T-helper 2 cell treated with Interferon-gamma antibody and Interleukin-4, amounts not matched to agents 5 μg/mL and 100 μg/mL, for 36 hours (primary cell): ENCODE measurements around the gene ARPC5L.
A peak's percentile ranks its signal among the peaks of the same experiment; 100 is the strongest.

Source experiments
- DNase-seq: peaks from one replicate; pipeline ENCODE4 v3.0.0; 2021; ENCODE audit warnings: low spot score
- H3K27ac Mint-ChIP-seq: one replicate; pipeline ENCODE4 v1.8.0; 2021; ENCODE audit warnings: mild to moderate bottlenecking, mixed read lengths
- H3K27me3 Mint-ChIP-seq: one replicate; pipeline ENCODE4 v1.8.0; 2021; ENCODE audit warnings: low read depth, mixed read lengths
- H3K36me3 Mint-ChIP-seq: one replicate; pipeline ENCODE4 v1.8.0; 2021; ENCODE audit warnings: low read depth, mixed read lengths
- H3K4me1 Mint-ChIP-seq: one replicate; pipeline ENCODE4 v1.8.0; 2021; ENCODE audit warnings: low read depth, mixed read lengths
- H3K4me3 Mint-ChIP-seq: one replicate; pipeline ENCODE4 v1.8.0; 2022; ENCODE audit warnings: mild to moderate bottlenecking, moderate library complexity, mixed read lengths
- H3K9me3 Mint-ChIP-seq: one replicate; pipeline ENCODE4 v1.8.0; 2021; ENCODE audit warnings: mixed read lengths

ARPC5L gene

GRCh38 chr9:124852829-124853531, 8.9 kb upstream of the ARPC5L start, which contains the start of gene WDR38:
Gene WDR38 (plus strand): TSS chr9:124853460. CDS start chr9:124853532, 72 bp downstream.
- H3K9me3 Mint-ChIP-seq, result no peaks in the 10 kb centered on the region
- H3K27me3 Mint-ChIP-seq, result peaks cover 10% of the 10 kb centered on the region
- H3K4me3 Mint-ChIP-seq, result peak within 1 kb of the TSS; percentile 72
- peaks cover 7% of the 10 kb centered on the region for H3K36me3 Mint-ChIP-seq
- peak; percentile 82 for DNase-seq
- no peak within 1 kb of the TSS for H3K27ac Mint-ChIP-seq
- H3K4me1 Mint-ChIP-seq, result peaks cover 6% of the 10 kb centered on the region

GRCh38 chr9:124853605-124854143, 8.3 kb upstream of the ARPC5L start:
- Mint-ChIP-seq H3K27ac (no peak overlapping the region), H3K4me1 (peaks cover 8% of the 10 kb centered on the region), H3K9me3 (no peaks in the 10 kb centered on the region), H3K27me3 (peaks cover 10% of the 10 kb centered on the region), H3K4me3 (peak overlapping the region; percentile 49), H3K36me3 (peaks cover 13% of the 10 kb centered on the region)
- no peak for DNase-seq

- Mint-ChIP-seq H3K4me1 (peaks cover 8% of the 10 kb centered on the region), H3K4me3 (no peak overlapping the region), H3K27ac (no peak overlapping the region), H3K36me3 (peaks cover 18% of the 10 kb centered on the region), H3K27me3 (peaks cover 10% of the 10 kb centered on the region), H3K9me3 (no peaks in the 10 kb centered on the region)
- no peak for DNase-seq
Measured at GRCh38 chr9:124854161-124854560, 7.8 kb upstream of the ARPC5L start.

GRCh38 chr9:124854822-124855221, 7.1 kb upstream of the ARPC5L start:
- peak overlapping the region; percentile 34 for H3K27ac Mint-ChIP-seq
- H3K4me1 Mint-ChIP-seq, result peaks cover 13% of the 10 kb centered on the region
- H3K4me3 Mint-ChIP-seq, result no peak overlapping the region
- DNase-seq, result no peak
- no peaks in the 10 kb centered on the region for H3K9me3 Mint-ChIP-seq
- H3K27me3 Mint-ChIP-seq, result peaks cover 10% of the 10 kb centered on the region
- peaks cover 25% of the 10 kb centered on the region for H3K36me3 Mint-ChIP-seq

- no peaks in the 10 kb centered on the region for H3K9me3 Mint-ChIP-seq
- H3K27ac Mint-ChIP-seq, result no peak overlapping the region
- no peak overlapping the region for H3K4me3 Mint-ChIP-seq
- H3K27me3 Mint-ChIP-seq, result peaks cover 8% of the 10 kb centered on the region
- no peak for DNase-seq
- peaks cover 32% of the 10 kb centered on the region for H3K36me3 Mint-ChIP-seq
- peaks cover 18% of the 10 kb centered on the region for H3K4me1 Mint-ChIP-seq
Measured at GRCh38 chr9:124855566-124855943, 6.4 kb upstream of the ARPC5L start.

- peaks cover 18% of the 10 kb centered on the region for H3K4me1 Mint-ChIP-seq
- H3K27me3 Mint-ChIP-seq, result peaks cover 3% of the 10 kb centered on the region
- no peak overlapping the region for H3K27ac Mint-ChIP-seq
- H3K4me3 Mint-ChIP-seq, result no peak overlapping the region
- DNase-seq, result no peak
- H3K36me3 Mint-ChIP-seq, result peaks cover 38% of the 10 kb centered on the region
- no peaks in the 10 kb centered on the region for H3K9me3 Mint-ChIP-seq
Measured at GRCh38 chr9:124855944-124856765, 5.8 kb upstream of the ARPC5L start.

- Mint-ChIP-seq H3K36me3 (peaks cover 41% of the 10 kb centered on the region), H3K27ac (no peak overlapping the region), H3K9me3 (no peaks in the 10 kb centered on the region), H3K4me1 (peaks cover 17% of the 10 kb centered on the region), H3K27me3 (no peaks in the 10 kb centered on the region), H3K4me3 (no peak overlapping the region)
- no peak for DNase-seq
Measured at GRCh38 chr9:124857533-124858162, 4.3 kb upstream of the ARPC5L start.

GRCh38 chr9:124858330-124859046, 3.4 kb upstream of the ARPC5L start:
- peaks cover 41% of the 10 kb centered on the region for H3K36me3 Mint-ChIP-seq
- H3K27me3 Mint-ChIP-seq, result no peaks in the 10 kb centered on the region
- peaks cover 16% of the 10 kb centered on the region for H3K4me1 Mint-ChIP-seq
- no peak for DNase-seq
- no peaks in the 10 kb centered on the region for H3K9me3 Mint-ChIP-seq
- no peak overlapping the region for H3K27ac Mint-ChIP-seq
- H3K4me3 Mint-ChIP-seq, result no peak overlapping the region

GRCh38 chr9:124859803-124860581, 1.9 kb upstream of the ARPC5L start:
- Mint-ChIP-seq H3K9me3 (no peaks in the 10 kb centered on the region), H3K36me3 (peaks cover 41% of the 10 kb centered on the region)

GRCh38 chr9:124860582-124861341, 1.2 kb upstream of the ARPC5L start:
- Mint-ChIP-seq H3K4me1 (peaks cover 20% of the 10 kb centered on the region), H3K36me3 (peaks cover 41% of the 10 kb centered on the region), H3K27ac (peak overlapping the region; percentile 97), H3K9me3 (no peaks in the 10 kb centered on the region), H3K27me3 (no peaks in the 10 kb centered on the region), H3K4me3 (peak overlapping the region; percentile 98)
- DNase-seq, result no peak

More at GRCh38 chr9:124859803-124860581, 1.9 kb upstream of the ARPC5L start:
- peak overlapping the region; percentile 98 for H3K4me3 Mint-ChIP-seq
- DNase-seq, result no peak
- H3K27me3 Mint-ChIP-seq, result no peaks in the 10 kb centered on the region
- H3K4me1 Mint-ChIP-seq, result peaks cover 20% of the 10 kb centered on the region
- H3K27ac Mint-ChIP-seq, result peak overlapping the region; percentile 97

GRCh38 chr9:124863371-124863871, 1.5 kb downstream of the ARPC5L start:
- peaks cover 34% of the 10 kb centered on the region for H3K36me3 Mint-ChIP-seq
- H3K4me1 Mint-ChIP-seq, result peaks cover 30% of the 10 kb centered on the region
- H3K4me3 Mint-ChIP-seq, result peak overlapping the region; percentile 68

More at GRCh38 chr9:124863371-124863871, 1.5 kb downstream of the ARPC5L start:
- no peak for DNase-seq
- Mint-ChIP-seq H3K27me3 (no peaks in the 10 kb centered on the region), H3K27ac (peak overlapping the region; percentile 49), H3K9me3 (no peaks in the 10 kb centered on the region)
